ENCODE results near the gene PITRM1.
"Not testable (repeated sequence)": the region's sequence is repeated elsewhere in the genome, so short reads cannot be mapped to it uniquely, and the experiment has no call there.

The PITRM1 gene

DNA sequence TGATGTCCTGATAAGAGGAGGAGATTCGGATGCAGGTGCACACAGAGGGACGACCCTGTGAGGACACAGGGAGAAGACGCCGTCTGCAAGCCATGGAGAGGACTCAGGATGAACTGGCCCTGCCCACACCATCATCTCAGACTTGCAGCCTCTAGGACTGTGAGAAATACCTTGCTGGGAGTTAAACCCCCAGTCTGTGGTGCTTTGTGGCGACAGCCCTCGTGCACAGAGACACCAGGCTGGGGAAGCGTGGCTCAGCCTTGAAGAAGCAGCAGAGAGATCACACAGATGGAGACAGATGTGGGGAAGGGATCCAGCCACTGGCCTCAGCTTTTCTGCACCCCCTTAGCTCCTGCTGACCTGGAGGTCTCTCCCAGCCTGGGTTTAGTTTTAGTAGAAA lies 26.3 kb upstream of the PITRM1 start:
- no peak for DNase-seq

- peak; percentile 90 for DNase-seq
These were observed 24.9 kb upstream of the PITRM1 start for GRCh38 chr10:3197348-3198003.

DNA sequence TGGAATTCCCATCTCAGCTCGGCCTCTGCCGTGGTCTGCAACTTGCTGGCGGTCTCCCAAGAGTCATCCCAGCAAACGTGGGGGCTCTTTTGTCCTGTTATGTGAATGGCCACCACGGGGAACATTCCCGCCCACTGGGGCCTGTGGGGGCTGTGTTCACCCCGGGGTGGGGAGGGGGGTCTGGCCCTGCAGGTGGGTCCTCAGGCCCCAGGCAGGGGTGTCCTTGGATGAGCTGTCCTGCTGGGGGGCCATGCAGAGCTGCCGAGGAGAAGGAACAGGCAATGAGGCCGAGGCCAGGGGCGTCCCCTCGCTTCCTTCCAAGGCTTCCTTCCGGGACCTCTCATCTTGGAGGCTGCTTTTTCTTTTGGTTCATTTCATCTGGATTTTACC lies 24.4 kb upstream of the PITRM1 start:
- no peak for DNase-seq

GRCh38 chr10:3196482-3196881 lies 23.9 kb upstream of the PITRM1 start:
- DNase-seq, result no peak

GRCh38 chr10:3195726-3196125 lies 23.1 kb upstream of the PITRM1 start:
- no peak for DNase-seq

GRCh38 chr10:3195286-3195685 lies 22.7 kb upstream of the PITRM1 start:
- no peak for DNase-seq

DNA sequence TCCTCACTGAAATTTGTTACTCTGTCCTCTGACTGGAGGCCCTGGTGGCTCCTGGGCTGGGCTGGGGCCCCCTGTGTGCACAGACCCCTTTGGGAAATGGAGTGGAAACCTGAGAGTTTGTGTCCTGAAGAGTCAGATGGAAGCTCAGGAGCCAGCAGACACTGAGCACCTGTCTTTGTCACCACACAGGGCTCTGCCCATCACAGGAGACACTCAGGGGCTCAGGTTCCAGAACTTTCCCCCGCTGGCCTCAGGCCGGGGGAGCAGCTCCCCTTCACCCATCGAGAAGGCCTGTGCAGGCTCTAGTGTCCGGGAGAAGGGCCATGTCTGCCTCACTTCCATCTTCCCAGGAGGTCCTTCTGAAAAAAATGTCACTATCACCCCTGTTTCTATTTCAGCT lies 22.3 kb upstream of the PITRM1 start:
- DNase-seq, result no peak

DNA sequence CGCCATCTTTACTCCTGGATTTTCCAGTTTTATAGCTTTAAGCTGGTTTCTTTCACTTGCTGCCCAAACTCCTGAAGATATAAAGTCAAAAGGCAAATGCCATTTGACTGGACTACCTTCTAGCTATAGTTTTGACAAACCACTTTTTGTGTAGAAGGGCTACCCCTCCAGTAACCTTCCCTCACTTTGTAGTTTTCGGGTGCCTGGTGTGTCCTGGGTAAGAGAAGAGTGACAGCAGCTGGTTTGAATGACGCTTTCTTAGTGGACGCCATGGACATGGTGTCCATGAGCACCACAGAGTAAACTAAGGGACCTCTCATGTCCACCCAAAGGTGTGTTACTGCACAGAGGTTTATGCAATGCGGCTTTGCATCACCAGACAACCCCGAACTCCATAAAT lies 21.2 kb upstream of the PITRM1 start:
- no peak for DNase-seq

DNA sequence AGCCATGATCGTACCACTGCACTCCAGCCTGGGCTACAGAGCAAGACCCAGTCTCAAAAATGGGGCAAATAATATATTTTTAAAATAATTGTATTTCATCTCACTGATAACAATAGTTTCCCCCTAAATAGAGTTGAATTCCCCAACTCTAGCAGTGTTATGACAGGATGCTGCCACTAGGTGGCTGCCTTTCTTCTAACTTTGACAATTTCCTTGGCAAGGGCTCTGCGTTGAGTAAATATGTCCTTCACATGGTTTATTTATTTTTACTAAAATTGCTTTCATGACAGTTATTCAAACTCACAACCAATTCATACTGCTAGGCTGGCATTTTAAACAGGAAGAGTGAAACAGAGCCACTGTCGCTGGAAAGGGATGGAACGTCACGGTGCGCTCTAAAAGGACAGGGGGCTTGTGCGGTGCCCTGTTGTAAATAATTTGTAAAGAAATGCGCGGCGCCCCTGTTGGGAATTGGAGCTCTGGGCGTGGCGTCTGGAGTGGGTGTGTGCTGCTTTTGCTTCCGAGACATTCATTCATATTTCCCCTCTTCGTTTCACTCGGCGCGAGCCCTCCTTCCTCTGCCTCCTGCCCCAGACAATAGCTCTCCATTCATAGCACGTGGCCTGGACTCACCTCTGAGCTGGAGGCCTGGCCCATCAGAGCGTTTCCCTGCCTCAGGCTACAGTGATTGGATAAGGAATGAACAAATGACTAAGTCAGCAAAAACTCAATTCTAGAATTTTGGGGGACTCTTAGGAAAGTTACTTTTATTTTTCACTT lies 20.5 kb upstream of the PITRM1 start:
- DNase-seq, result peak; percentile 53

GRCh38 chr10:3190817-3191216 lies 18.2 kb upstream of the PITRM1 start:
- no peak for DNase-seq

- not testable (repeated sequence) for DNase-seq
These were observed 14.6 kb upstream of the PITRM1 start for GRCh38 chr10:3187229-3187628.

DNA sequence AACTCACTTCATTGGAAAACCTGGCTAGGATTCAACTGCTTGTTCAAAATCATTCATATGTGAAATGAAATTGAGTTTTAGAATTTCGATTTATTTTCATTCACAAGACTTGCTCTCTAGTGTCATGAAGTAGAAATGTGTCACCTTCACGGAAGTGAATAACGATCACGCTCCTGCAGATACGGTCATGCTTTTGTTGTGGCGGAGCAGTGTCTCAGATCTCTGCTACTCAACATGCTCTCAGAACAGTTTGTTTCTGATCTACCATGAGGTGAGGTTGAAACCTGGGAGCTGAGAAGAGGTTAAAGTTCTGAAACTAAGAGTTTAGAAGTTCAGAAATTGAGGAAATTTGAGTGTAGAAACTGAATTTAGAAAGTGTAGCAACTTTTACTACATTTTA lies 13.8 kb upstream of the PITRM1 start:
- no peak for DNase-seq

DNA sequence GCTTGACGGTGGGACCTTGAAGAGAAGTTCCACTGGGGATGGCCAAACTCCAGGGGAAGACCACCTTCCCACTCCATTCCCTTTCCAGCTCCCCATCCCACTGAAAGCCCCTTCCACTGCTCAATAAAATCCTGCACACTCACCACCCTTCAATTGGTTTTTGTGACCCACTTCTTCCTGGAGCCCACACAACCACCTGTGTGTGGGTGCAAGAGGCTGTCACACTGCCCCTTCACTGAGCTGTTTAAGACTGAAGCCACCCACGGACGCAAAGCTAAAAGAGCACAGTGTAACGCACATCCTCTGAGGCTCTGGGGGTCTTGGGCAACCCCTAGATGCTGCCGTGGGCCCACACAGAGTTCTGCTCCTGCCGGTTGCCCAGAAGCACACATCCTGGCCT lies 12.8 kb upstream of the PITRM1 start:
- no peak for DNase-seq

- no peak for DNase-seq
These were observed 7.9 kb upstream of the PITRM1 start for GRCh38 chr10:3180355-3181025.

GRCh38 chr10:3179174-3179573 lies 6.6 kb upstream of the PITRM1 start:
- DNase-seq, result no peak

DNA sequence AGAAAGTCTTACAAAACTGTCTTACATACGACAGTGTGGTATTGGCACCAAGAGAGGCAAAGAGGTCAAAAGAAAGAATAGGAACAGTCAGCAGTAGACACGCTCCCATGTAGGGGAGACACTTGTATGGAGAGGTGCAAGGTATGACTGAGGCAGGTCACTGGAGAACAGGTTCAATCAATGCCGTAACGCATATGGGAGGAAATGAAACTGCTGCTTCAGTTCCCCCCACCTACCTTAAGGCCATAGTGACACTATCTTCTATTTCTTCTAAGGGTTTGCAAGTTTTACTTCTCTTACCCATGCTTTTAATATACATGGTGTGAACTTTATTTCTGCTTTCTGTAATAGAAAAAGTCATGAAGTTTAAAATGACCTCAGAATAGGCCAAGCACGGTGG lies 5.5 kb upstream of the PITRM1 start:
- no peak for DNase-seq

GRCh38 chr10:3173171-3173878 lies 743 bp upstream of the PITRM1 start:
- no peak for DNase-seq

GRCh38 chr10:3172081-3172445 lies 519 bp downstream of the PITRM1 start:
- peak; percentile 44 for DNase-seq

DNA sequence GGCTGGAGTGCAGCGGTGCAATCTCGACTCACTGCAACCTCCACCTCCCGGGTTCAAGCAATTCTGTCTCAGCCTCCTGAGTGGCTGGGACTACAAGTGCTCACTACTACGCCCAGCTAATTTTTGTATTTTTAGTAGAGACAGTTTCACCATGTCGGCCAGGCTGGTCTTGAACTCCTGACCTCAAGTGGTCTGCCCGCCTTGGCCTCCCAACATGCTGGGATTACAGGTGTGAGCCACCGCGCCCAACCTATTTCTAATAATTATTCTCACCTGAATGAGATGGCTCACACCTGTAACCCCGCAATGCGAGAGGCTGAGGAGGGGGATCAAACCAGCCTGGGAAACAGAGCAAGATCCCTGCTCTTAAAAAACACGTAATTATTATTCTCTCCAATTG lies 1.1 kb downstream of the PITRM1 start:
- not testable (repeated sequence) for DNase-seq

- DNase-seq, result no peak
These were observed 2.9 kb downstream of the PITRM1 start for GRCh38 chr10:3169673-3170072.

- DNase-seq, result peak; percentile 43
These were observed 3.3 kb downstream of the PITRM1 start for GRCh38 chr10:3169271-3169670.

- DNase-seq, result no peak
These were observed 4.8 kb downstream of the PITRM1 start for GRCh38 chr10:3167611-3168330.
